Colonic mucosa (tissue), 4 donors: ENCODE results near the gene TAC4. TPM values are rescaled to one million over a fixed set of nuclear protein-coding genes. Genes with fewer than 3 reads are reported as not detected.

Source experiments
- DNase-seq: peaks from one replicate; pipeline ENCODE4 v3.0.0-alpha.2; 2020
- H3K27ac ChIP-seq: fragments of 200-600 bp; one replicate; pipeline ENCODE4 v1.8.0; 2021
- H3K27me3 ChIP-seq: fragments of 200-600 bp; one replicate; pipeline ENCODE4 v1.8.0; 2021
- H3K36me3 ChIP-seq: fragments of 200-600 bp; one replicate; pipeline ENCODE4 v1.8.0; 2021
- H3K4me1 ChIP-seq: fragments of 200-600 bp; one replicate; pipeline ENCODE4 v1.8.0; 2021; ENCODE audit warnings: mild to moderate bottlenecking
- H3K4me3 ChIP-seq: fragments of 200-600 bp; one replicate; pipeline ENCODE4 v1.8.0; 2021
- H3K9ac ChIP-seq, 2 donors: one replicate each; pipeline ENCODE4 v1.7.0; 2013; ENCODE audit warnings: control low read depth in 2 of 2, low read depth in 2 of 2, low read length in 2 of 2
- H3K9me3 ChIP-seq: fragments of 200-600 bp; one replicate; pipeline ENCODE4 v1.8.0; 2021
- CTCF ChIP-seq: fragments of 200-600 bp; IDR thresholded peaks from one replicate; pipeline ENCODE4 v1.8.0; 2022; ENCODE audit warnings: antibody characterized with exemption, mild to moderate bottlenecking
- intact Hi-C: fragments of 100-400 bp; cut with DNase I; formaldehyde crosslinking; loops from one replicate; pipeline ENCODE4 v1.14.1; 2022
- total RNA-seq, 2 donors: library from RNA; stranded (reverse); fragmentation: NEBNext Ultra II Directional in 1 of 2; extraction: Animal tissue kit (Norgen Biotek cat#: 25700) in 1 of 2; gene quantifications; one replicate each; pipeline ENCODE4 v1.2.1, GENCODE V29; 2021
- donor health status: healthy.
- donor health status: DM: no; HTN: no; CAD: no.
- donor health status: DM: no; HTN: no; CAD: no.

The TAC4 gene
- total RNA-seq, 2 donors from 2014 or later, result not detected

- intact Hi-C loops, result no loop called here
- TF ChIP-seq CTCF, result no peak
- Histone ChIP-seq H3K27me3 (no peaks in the 10 kb centered on the region), H3K4me1 (no peaks in the 10 kb centered on the region), H3K36me3 (peaks cover 10% of the 10 kb centered on the region), H3K4me3 (no peak overlapping the region), H3K9ac (no peak overlapping the region), H3K9me3 (no peaks in the 10 kb centered on the region), H3K27ac (no peak overlapping the region)
- DNase-seq, result no peak
Measured at GRCh38 chr17:49814781-49815529, 32.9 kb downstream of the TAC4 start.

- no peak for DNase-seq
- H3K9ac ChIP-seq, result no peak overlapping the region
- no peaks in the 10 kb centered on the region for H3K4me1 ChIP-seq
- intact Hi-C loops, result no loop called here
- H3K36me3 ChIP-seq, result peaks cover 5% of the 10 kb centered on the region
- H3K4me3 ChIP-seq, result no peak overlapping the region
- H3K27ac ChIP-seq, result no peak overlapping the region
- H3K9me3 ChIP-seq, result no peaks in the 10 kb centered on the region
- no peak for TF ChIP-seq CTCF
- H3K27me3 ChIP-seq, result no peaks in the 10 kb centered on the region
Measured at GRCh38 chr17:49809056-49809455, 38.8 kb downstream of the TAC4 start.

- no peaks in the 10 kb centered on the region for H3K9me3 ChIP-seq
- H3K9ac ChIP-seq, result no peak overlapping the region
- no peak overlapping the region for H3K4me3 ChIP-seq
- H3K36me3 ChIP-seq, result peaks cover 14% of the 10 kb centered on the region
- H3K4me1 ChIP-seq, result no peaks in the 10 kb centered on the region
- H3K27ac ChIP-seq, result no peak overlapping the region
- no peak for TF ChIP-seq CTCF
- no peaks in the 10 kb centered on the region for H3K27me3 ChIP-seq
- no peak for DNase-seq
- intact Hi-C loops, result no loop called here
Measured at GRCh38 chr17:49798738-49799137, 49.1 kb downstream of the TAC4 start.

- no peak overlapping the region for H3K4me3 ChIP-seq
- intact Hi-C loops, result no loop called here
- H3K4me1 ChIP-seq, result no peaks in the 10 kb centered on the region
- no peak overlapping the region for H3K9ac ChIP-seq
- TF ChIP-seq CTCF, result no peak
- no peak overlapping the region for H3K27ac ChIP-seq
- H3K36me3 ChIP-seq, result peaks cover 14% of the 10 kb centered on the region
- no peak for DNase-seq
- no peaks in the 10 kb centered on the region for H3K9me3 ChIP-seq
- no peaks in the 10 kb centered on the region for H3K27me3 ChIP-seq
Measured at GRCh38 chr17:49798182-49798581, 49.7 kb downstream of the TAC4 start.

GRCh38 chr17:49795372-49795771, 52.5 kb downstream of the TAC4 start:
- intact Hi-C loops, result no loop called here
- Histone ChIP-seq H3K36me3 (peaks cover 14% of the 10 kb centered on the region), H3K4me3 (no peak overlapping the region), H3K27me3 (no peaks in the 10 kb centered on the region), H3K9ac (no peak overlapping the region), H3K9me3 (no peaks in the 10 kb centered on the region), H3K4me1 (no peaks in the 10 kb centered on the region), H3K27ac (no peak overlapping the region)
- no peak for TF ChIP-seq CTCF
- no peak for DNase-seq
